Cardiac muscle cell (in vitro differentiated cells and primary cell): ENCODE measurements around the gene ZCCHC18. TPM values are rescaled to one million over a fixed set of nuclear protein-coding genes. Genes with fewer than 3 reads are reported as not detected.

Experiments
- DNase-seq, 2 donors: peaks; one replicate each; pipeline versions ENCODE4 v3.0.0 to v3.0.0-alpha.2; 2010 to 2017; ENCODE audit warnings: low read depth in 1 of 2, low spot score in 1 of 2
- H3K27ac ChIP-seq: fragments of 200-600 bp; sonication (generic); 2 replicates; pipeline ENCODE4 v1.5.1; 2016
- H3K27me3 ChIP-seq: fragments of 200-600 bp; sonication (generic); 2 replicates; pipeline ENCODE4 v1.6.0; 2016; ENCODE audit warnings: control low read depth
- H3K36me3 ChIP-seq: fragments of 200-600 bp; sonication (generic); 2 replicates; pipeline ENCODE4 v1.5.1; 2016; ENCODE audit warnings: control low read depth
- H3K4me1 ChIP-seq: fragments of 200-600 bp; sonication (generic); 2 replicates; pipeline ENCODE4 v1.8.1; 2017; ENCODE audit warnings: low read depth, mild to moderate bottlenecking, mixed run types
- H3K4me3 ChIP-seq: fragments of 200-600 bp; sonication (generic); 2 replicates; pipeline ENCODE4 v1.5.1; 2016; ENCODE audit warnings: mild to moderate bottlenecking
- H3K9me3 ChIP-seq: fragments of 200-600 bp; sonication (generic); 2 replicates; pipeline ENCODE4 v1.5.1; 2017; ENCODE audit warnings: low read depth, mild to moderate bottlenecking, control low read depth
- CTCF ChIP-seq: IDR thresholded peaks from 2 replicates; pipeline ENCODE4 v1.5.1; 2012; ENCODE audit warnings: low read depth, mild to moderate bottlenecking, low read length
- polyA plus RNA-seq: library from polyadenylated mRNA; unstranded; fragments of >200 nt; fragmentation: Nextera tagmentation; extraction: Ambion mirVana; gene quantifications from 2 replicates; pipeline ENCODE4 v1.2.1, GENCODE V29; 2016
- total RNA-seq: library from RNA; depleted of rRNA; stranded (reverse); fragments of >200 nt; gene quantifications from 2 replicates; pipeline ENCODE4 v1.2.3, GENCODE V29; 2016

Gene ZCCHC18
- total and polyA plus RNA-seq, 2 experiments from 2014 or later: 4.1 to 5.5 TPM

DNA sequence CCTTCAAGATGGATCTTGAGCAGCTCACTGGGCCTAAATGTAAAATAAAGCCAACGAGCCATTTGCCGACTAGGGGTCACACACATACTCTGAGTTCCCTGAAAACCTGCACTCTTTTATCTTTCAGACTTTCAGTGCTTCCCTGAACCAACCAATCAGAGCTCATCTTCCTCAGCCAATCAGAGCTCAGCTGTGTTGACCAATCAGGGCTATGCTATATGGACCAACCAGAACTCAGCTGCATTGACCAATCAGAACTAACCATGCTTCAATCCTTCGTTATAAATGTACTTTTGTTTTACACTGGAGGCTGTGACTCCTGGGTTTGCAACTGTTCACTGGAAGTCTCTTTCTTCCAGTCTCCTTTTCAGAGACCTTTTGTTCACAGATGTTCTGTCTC is 25.2 kb downstream of the ZCCHC18 start:
- no peaks in the 10 kb centered on the region for H3K9me3 ChIP-seq
- no peak for TF ChIP-seq CTCF
- no peaks in the 10 kb centered on the region for H3K36me3 ChIP-seq
- H3K27me3 ChIP-seq: no peaks in the 10 kb centered on the region
- no peaks in the 10 kb centered on the region for H3K4me1 ChIP-seq
- no peak overlapping the region for H3K4me3 ChIP-seq
- no peak for DNase-seq
- no peak overlapping the region for H3K27ac ChIP-seq

GRCh38 chrX:104141087-104141760 is 28.9 kb downstream of the ZCCHC18 start:
- no peak for TF ChIP-seq CTCF
- no peak for DNase-seq
- H3K27me3 ChIP-seq: peaks cover 5% of the 10 kb centered on the region
- H3K4me3 ChIP-seq: no peak overlapping the region
- no peaks in the 10 kb centered on the region for H3K36me3 ChIP-seq
- H3K27ac ChIP-seq: no peak overlapping the region
- no peaks in the 10 kb centered on the region for H3K4me1 ChIP-seq
- H3K9me3 ChIP-seq: no peaks in the 10 kb centered on the region

DNA sequence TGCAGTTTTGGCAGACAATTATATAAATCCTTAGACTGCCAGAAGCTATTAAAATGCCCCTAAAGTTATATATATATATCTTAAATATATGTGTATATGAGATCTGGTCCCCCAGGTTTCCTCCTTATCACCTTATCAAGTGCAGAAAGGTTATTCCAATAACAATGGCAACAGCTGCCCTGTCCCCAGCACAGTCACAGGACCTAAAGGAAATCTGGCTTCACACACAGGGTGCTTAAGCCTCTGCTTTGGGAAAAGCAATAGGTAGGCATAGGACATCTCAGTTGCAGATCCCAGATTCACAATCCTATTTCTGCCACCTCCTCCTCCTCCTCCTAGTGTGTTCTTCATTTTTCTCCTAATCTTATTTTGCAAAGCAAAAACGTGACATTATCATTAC is 38.7 kb downstream of the ZCCHC18 start:
- Histone ChIP-seq H3K27ac (no peak overlapping the region), H3K4me1 (no peaks in the 10 kb centered on the region), H3K9me3 (no peaks in the 10 kb centered on the region), H3K36me3 (no peaks in the 10 kb centered on the region), H3K4me3 (no peak overlapping the region), H3K27me3 (no peaks in the 10 kb centered on the region)
- DNase-seq: no peak
- no peak for TF ChIP-seq CTCF

DNA sequence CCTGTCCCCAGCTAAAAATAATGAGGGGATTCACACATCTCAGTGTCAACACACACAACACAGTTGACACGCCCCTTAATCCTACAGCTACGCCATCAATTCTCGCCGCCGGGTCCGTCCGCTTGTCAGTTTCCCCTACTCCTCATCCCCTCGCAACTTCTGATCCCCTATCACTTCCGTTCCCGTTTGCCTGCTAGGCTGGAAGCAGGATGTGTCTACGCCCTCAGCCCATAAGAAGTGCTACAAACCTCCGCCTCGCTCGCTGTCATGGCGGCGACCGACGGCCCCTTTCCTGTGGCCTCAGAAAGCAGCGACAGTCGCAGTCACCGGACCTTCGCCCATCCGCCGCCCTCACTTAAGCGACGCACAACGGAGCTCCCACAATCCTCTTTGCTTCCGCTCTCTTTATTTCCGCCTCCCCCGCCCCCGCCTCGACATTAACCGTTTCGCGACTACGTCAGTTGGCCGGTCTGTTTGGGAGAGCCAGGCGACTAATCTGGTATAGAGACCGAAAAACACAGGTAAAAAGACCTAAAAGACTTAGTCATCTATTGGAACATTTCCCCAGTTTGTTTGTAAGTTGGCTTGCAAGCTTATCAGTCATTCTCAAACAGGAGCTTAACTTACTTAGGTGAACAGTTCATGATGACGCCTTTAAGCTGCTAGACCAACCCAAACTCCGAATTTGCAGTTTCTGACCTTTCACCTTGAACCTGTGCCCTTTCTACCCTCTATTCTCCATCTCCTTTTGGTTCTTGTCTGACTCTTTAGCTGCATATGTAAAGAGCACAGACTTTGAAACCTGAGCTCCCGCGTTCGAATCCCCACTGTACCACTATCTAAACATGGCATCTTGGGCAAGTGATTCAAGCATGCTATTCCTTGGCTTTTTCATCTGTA is 44.6 kb downstream of the ZCCHC18 start, which contains the start of gene SLC25A53:
TSS of gene SLC25A53 (minus strand) at position 380 of the 900 bp plus-strand sequence. CDS start 51,752 bp downstream, outside the sequence.
- Histone ChIP-seq H3K27me3 (no peaks in the 10 kb centered on the region), H3K4me1 (no peaks in the 10 kb centered on the region), H3K27ac (peak within 1 kb of the TSS; percentile 94), H3K4me3 (peak within 1 kb of the TSS; percentile 57), H3K36me3 (no peaks in the 10 kb centered on the region), H3K9me3 (no peaks in the 10 kb centered on the region)
- DNase-seq: peak; percentile 83 to 94
- TF ChIP-seq CTCF: no peak

Other genes with a start within 250 kb of the ZCCHC18 start
- 5.0 and 10.2 TPM in 2 replicates for gene TMSB15B, start 149.9 kb upstream of the ZCCHC18 start, total RNA-seq
- gene TMSB15B, start 149.9 kb upstream of the ZCCHC18 start, polyA plus RNA-seq: 44.2 and 45.6 TPM in 2 replicates
- gene H2BW1, start 98.8 kb upstream of the ZCCHC18 start, total RNA-seq: not detected in 2 replicates
- not detected in 2 replicates for gene H2BW1, start 98.8 kb upstream of the ZCCHC18 start, polyA plus RNA-seq
- gene H2BW2, start 72.6 kb upstream of the ZCCHC18 start, total RNA-seq: not detected in 2 replicates
- not detected in 2 replicates for gene H2BW2, start 72.6 kb upstream of the ZCCHC18 start, polyA plus RNA-seq
- 6.2 and 9.2 TPM in 2 replicates for gene TMSB15C, start 36.3 kb upstream of the ZCCHC18 start, total RNA-seq
- gene TMSB15C, start 36.3 kb upstream of the ZCCHC18 start, polyA plus RNA-seq: 3.3 and 3.8 TPM in 2 replicates
- 8.7 and 15.2 TPM in 2 replicates for gene SLC25A53, start 44.5 kb downstream of the ZCCHC18 start, total RNA-seq
- 5.1 and 9.5 TPM in 2 replicates for gene SLC25A53, start 44.5 kb downstream of the ZCCHC18 start, polyA plus RNA-seq
- 25.5 and 28.1 TPM in 2 replicates for gene FAM199X, start 53.9 kb downstream of the ZCCHC18 start, total RNA-seq
- 18.4 and 21.3 TPM in 2 replicates for gene FAM199X, start 53.9 kb downstream of the ZCCHC18 start, polyA plus RNA-seq
- not detected in 2 replicates for gene ESX1, start 142.4 kb downstream of the ZCCHC18 start, total RNA-seq
- gene ESX1, start 142.4 kb downstream of the ZCCHC18 start, polyA plus RNA-seq: not detected in 2 replicates